Large intestine (tissue), 3 donors: ENCODE measurements around the gene SLFN14. TPM values are rescaled to one million over a fixed set of nuclear protein-coding genes. Genes with fewer than 3 reads are reported as not detected.
"Not testable (repeated sequence)": the region's sequence is repeated elsewhere in the genome, so short reads cannot be mapped to it uniquely, and the experiment has no call there.

Experiments
- DNase-seq, 2 donors: peaks; one replicate each; pipeline versions ENCODE4 v3.0.0 to v3.0.0-alpha.2; 2013
- H3K27ac ChIP-seq: one replicate; pipeline ENCODE4 v1.5.1; 2013; ENCODE audit warnings: low read length
- H3K27me3 ChIP-seq: 2 replicates; pipeline ENCODE4 v1.6.1; 2013; ENCODE audit warnings: low read length; ENCODE audit not compliant: control insufficient read depth, insufficient read depth
- H3K36me3 ChIP-seq: 2 replicates; pipeline ENCODE4 v1.6.1; 2013; ENCODE audit warnings: low read length; ENCODE audit not compliant: control insufficient read depth, insufficient read depth
- H3K4me1 ChIP-seq: one replicate; pipeline ENCODE4 v1.6.1; 2013; ENCODE audit warnings: low read length; ENCODE audit not compliant: control insufficient read depth, insufficient read depth
- H3K4me3 ChIP-seq: one replicate; pipeline ENCODE4 v1.5.1; 2013; ENCODE audit warnings: low read length
- H3K9me3 ChIP-seq: one replicate; pipeline ENCODE4 v1.6.1; 2013; ENCODE audit warnings: mild to moderate bottlenecking, low read depth, low read length, moderate library complexity; ENCODE audit not compliant: control insufficient read depth
- WGBS: methylation state at CpG from one replicate; pipeline ENCODE4 v1.1.5; 2013; ENCODE audit warnings: low lambda C conversion rate; ENCODE audit not compliant: insufficient coverage; 5-methylcytosine and 5-hydroxymethylcytosine counted together
- polyA plus RNA-seq: library from polyadenylated mRNA; unstranded; fragments of 120-200 nt; gene quantifications from one replicate; pipeline ENCODE4 v1.2.1, GENCODE V29; 2013

SLFN14 gene
- polyA plus RNA-seq, 1 donor = 0.21 TPM

GRCh38 chr17:35542990-35543389 lies 17.6 kb downstream of the SLFN14 start:
- Histone ChIP-seq H3K4me3 (no peak overlapping the region), H3K36me3 (no peaks in the 10 kb centered on the region), H3K27ac (no peak overlapping the region), H3K27me3 (peaks cover 24% of the 10 kb centered on the region), H3K9me3 (no peaks in the 10 kb centered on the region), H3K4me1 (no peaks in the 10 kb centered on the region)
- no peak for DNase-seq

- Histone ChIP-seq H3K4me3 (no peak overlapping the region), H3K27ac (no peak overlapping the region), H3K27me3 (peaks cover 16% of the 10 kb centered on the region), H3K4me1 (no peaks in the 10 kb centered on the region), H3K36me3 (no peaks in the 10 kb centered on the region), H3K9me3 (no peaks in the 10 kb centered on the region)
- WGBS = 17% methylated on average over 1 of the region's 1 CpG
- no peak for DNase-seq
Observed at GRCh38 chr17:35541434-35541833, 19.2 kb downstream of the SLFN14 start.

GRCh38 chr17:35540589-35541404 lies 19.8 kb downstream of the SLFN14 start:
- H3K4me1 ChIP-seq = no peaks in the 10 kb centered on the region
- whole genome bisulfite sequencing = 73% methylated on average over 2 of the region's 8 CpGs
- H3K9me3 ChIP-seq = no peaks in the 10 kb centered on the region
- no peak overlapping the region for H3K27ac ChIP-seq
- peaks cover 13% of the 10 kb centered on the region for H3K27me3 ChIP-seq
- peak overlapping the region; percentile 10 for H3K4me3 ChIP-seq
- no peaks in the 10 kb centered on the region for H3K36me3 ChIP-seq
- no peak for DNase-seq

- H3K27ac ChIP-seq = no peak overlapping the region
- no peak for DNase-seq
- 0% methylated on average over 1 of the region's 5 CpGs for WGBS
- H3K27me3 ChIP-seq = peaks cover 10% of the 10 kb centered on the region
- no peaks in the 10 kb centered on the region for H3K36me3 ChIP-seq
- no peaks in the 10 kb centered on the region for H3K4me1 ChIP-seq
- H3K4me3 ChIP-seq = no peak overlapping the region
- no peaks in the 10 kb centered on the region for H3K9me3 ChIP-seq
Observed at GRCh38 chr17:35539659-35540026, 21.0 kb downstream of the SLFN14 start.

- Histone ChIP-seq H3K27me3 (peaks cover 10% of the 10 kb centered on the region), H3K9me3 (no peaks in the 10 kb centered on the region), H3K4me3 (no peak within 1 kb of the TSS), H3K36me3 (no peaks in the 10 kb centered on the region), H3K27ac (no peak within 1 kb of the TSS), H3K4me1 (no peaks in the 10 kb centered on the region)
- peak in 1 of 2 donors; percentile 25 for DNase-seq
- no CpG with 5 or more reads among the region's 2 CpGs for WGBS
Observed at GRCh38 chr17:35537601-35538141, 22.9 kb downstream of the SLFN14 start, which contains the start of gene SLFN12L. Gene SLFN12L, minus strand, starts transcription at chr17:35537678. Its CDS starts 15,314 bp downstream, at chr17:35522364.

GRCh38 chr17:35536664-35537171 lies 23.9 kb downstream of the SLFN14 start:
- no peak for DNase-seq
- peaks cover 10% of the 10 kb centered on the region for H3K27me3 ChIP-seq
- H3K4me3 ChIP-seq = no peak overlapping the region
- H3K27ac ChIP-seq = no peak overlapping the region
- WGBS = no CpG with 5 or more reads among the region's 13 CpGs
- H3K36me3 ChIP-seq = no peaks in the 10 kb centered on the region
- H3K4me1 ChIP-seq = no peaks in the 10 kb centered on the region
- no peaks in the 10 kb centered on the region for H3K9me3 ChIP-seq

- H3K9me3 ChIP-seq, DNase-seq, H3K36me3 ChIP-seq, H3K4me1 ChIP-seq, H3K4me3 ChIP-seq, H3K27ac ChIP-seq, H3K27me3 ChIP-seq: not testable (repeated sequence)
- WGBS = no CpG with 5 or more reads among the region's 9 CpGs
Observed at GRCh38 chr17:35535406-35535805, 25.2 kb downstream of the SLFN14 start.

GRCh38 chr17:35534576-35535093 lies 26.0 kb downstream of the SLFN14 start:
- no peak overlapping the region for H3K4me3 ChIP-seq
- no peaks in the 10 kb centered on the region for H3K4me1 ChIP-seq
- H3K9me3 ChIP-seq = no peaks in the 10 kb centered on the region
- H3K27me3 ChIP-seq = peaks cover under 1% of the 10 kb centered on the region
- H3K27ac ChIP-seq = no peak overlapping the region
- no peak for DNase-seq
- H3K36me3 ChIP-seq = no peaks in the 10 kb centered on the region
- no CpG with 5 or more reads among the region's 3 CpGs for WGBS

- no peak overlapping the region for H3K4me3 ChIP-seq
- no peak for DNase-seq
- no peak overlapping the region for H3K27ac ChIP-seq
- no peaks in the 10 kb centered on the region for H3K4me1 ChIP-seq
- no peaks in the 10 kb centered on the region for H3K36me3 ChIP-seq
- H3K9me3 ChIP-seq = no peaks in the 10 kb centered on the region
- no peaks in the 10 kb centered on the region for H3K27me3 ChIP-seq
- 40% methylated on average over 1 of the region's 1 CpG for WGBS
Observed at GRCh38 chr17:35531160-35531559, 29.5 kb downstream of the SLFN14 start.

GRCh38 chr17:35529866-35530265 lies 30.8 kb downstream of the SLFN14 start:
- no peak for DNase-seq
- no CpG with 5 or more reads among the region's 8 CpGs for WGBS
- no peaks in the 10 kb centered on the region for H3K9me3 ChIP-seq
- H3K27me3 ChIP-seq = no peaks in the 10 kb centered on the region
- H3K4me1 ChIP-seq = no peaks in the 10 kb centered on the region
- H3K36me3 ChIP-seq = no peaks in the 10 kb centered on the region
- H3K27ac ChIP-seq = no peak overlapping the region
- H3K4me3 ChIP-seq = no peak overlapping the region
